Measurements from ENCODE around the gene BEND2.

GRCh38 chrX:18203631-18204030, 17.1 kb downstream of the BEND2 start:
- TF ChIP-seq, protein P1, sequence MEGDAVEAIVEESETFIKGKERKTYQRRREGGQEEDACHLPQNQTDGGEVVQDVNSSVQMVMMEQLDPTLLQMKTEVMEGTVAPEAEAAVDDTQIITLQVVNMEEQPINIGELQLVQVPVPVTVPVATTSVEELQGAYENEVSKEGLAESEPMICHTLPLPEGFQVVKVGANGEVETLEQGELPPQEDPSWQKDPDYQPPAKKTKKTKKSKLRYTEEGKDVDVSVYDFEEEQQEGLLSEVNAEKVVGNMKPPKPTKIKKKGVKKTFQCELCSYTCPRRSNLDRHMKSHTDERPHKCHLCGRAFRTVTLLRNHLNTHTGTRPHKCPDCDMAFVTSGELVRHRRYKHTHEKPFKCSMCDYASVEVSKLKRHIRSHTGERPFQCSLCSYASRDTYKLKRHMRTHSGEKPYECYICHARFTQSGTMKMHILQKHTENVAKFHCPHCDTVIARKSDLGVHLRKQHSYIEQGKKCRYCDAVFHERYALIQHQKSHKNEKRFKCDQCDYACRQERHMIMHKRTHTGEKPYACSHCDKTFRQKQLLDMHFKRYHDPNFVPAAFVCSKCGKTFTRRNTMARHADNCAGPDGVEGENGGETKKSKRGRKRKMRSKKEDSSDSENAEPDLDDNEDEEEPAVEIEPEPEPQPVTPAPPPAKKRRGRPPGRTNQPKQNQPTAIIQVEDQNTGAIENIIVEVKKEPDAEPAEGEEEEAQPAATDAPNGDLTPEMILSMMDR (IDR thresholded peaks at IDR 0.05 in 4 of 5, conservative IDR thresholded peaks at IDR 0.05 in 1 of 5): no peak
- TF ChIP-seq POLR2A (IDR thresholded peaks at IDR 0.05): no peak
